Body of pancreas (tissue), 4 donors: ENCODE data around the gene STX1B. TPM values are rescaled to one million over a fixed set of nuclear protein-coding genes. Genes with fewer than 3 reads are reported as not detected.
A peak's percentile ranks its signal among the peaks of the same experiment; 100 is the strongest.

ENCODE experiments used
- ATAC-seq: fragments of 150-250 bp; one replicate; pipeline ENCODE4 v1.9.1; 2016
- DNase-seq, 4 donors: peaks; one replicate each; pipeline ENCODE4 v3.0.0-alpha.2; 2019
- H3K27ac ChIP-seq, 4 donors: fragments of 200-600 bp; sonication (generic); 1 replicate in 3 of 4; 2 replicates in 1 of 4; pipeline versions ENCODE4 v1.5.1 to v1.6.1; 2016 to 2019; ENCODE audit warnings: mild to moderate bottlenecking in 1 of 4, mixed read lengths in 1 of 4, moderate library complexity in 1 of 4
- H3K27me3 ChIP-seq, 2 donors: fragments of 200-600 bp; sonication (generic); one replicate each; pipeline ENCODE4 v1.6.0; 2016; ENCODE audit warnings: mild to moderate bottlenecking in 1 of 2
- H3K36me3 ChIP-seq, 2 donors: fragments of 200-600 bp; sonication (generic); replicated peaks in 1 of 2; 2 replicates each; pipeline ENCODE4 v1.5.1; 2016; ENCODE audit warnings: low read depth in 2 of 2; ENCODE audit not compliant: insufficient read depth in 1 of 2
- H3K4me1 ChIP-seq: fragments of 200-600 bp; sonication (generic); one replicate; pipeline ENCODE4 v1.6.0; 2016
- H3K4me3 ChIP-seq, 2 donors: fragments of 200-600 bp; sonication (generic); 1 replicate in 1 of 2; 2 replicates in 1 of 2; pipeline ENCODE4 v1.5.1; 2016 to 2019
- H3K9me3 ChIP-seq, 3 donors: fragments of 200-600 bp; sonication (generic); 1 replicate in 2 of 3; 2 replicates in 1 of 3; pipeline ENCODE4 v1.5.1; 2016
- POLR2A ChIP-seq, 3 donors: fragments of 450-650 bp; IDR thresholded peaks; one replicate each; pipeline ENCODE4 v1.6.1; 2016; ENCODE audit warnings: antibody characterized with exemption in 3 of 3, mild to moderate bottlenecking in 2 of 3
- WGBS, 2 donors: methylation state at CpG; one replicate each; pipeline ENCODE4 v1.1.5; 2017; 5-methylcytosine and 5-hydroxymethylcytosine counted together
- intact Hi-C: fragments of 100-400 bp; cut with DNase I; formaldehyde crosslinking; loops from one replicate; pipeline ENCODE4 v1.15.1; 2023
- total RNA-seq, 2 donors: library from RNA; depleted of rRNA; stranded (reverse); fragments of >200 nt; gene quantifications; one replicate each; pipeline ENCODE4 v1.1.0, GENCODE V29; 2016
- TF ChIP-seq, protein P1 (sequence below), 7 experiments: fragments of 450-650 bp in 4 of 7; fragments of 200-600 bp in 3 of 7; sonication (generic) in 3 of 7; IDR thresholded peaks; one replicate each; pipeline ENCODE4 v1.5.1; 2016 to 2019; ENCODE audit warnings: antibody characterized with exemption in 7 of 7

STX1B gene
- total RNA-seq, 2 donors from 2014 or later = 0.26 to 0.33 TPM

DNA sequence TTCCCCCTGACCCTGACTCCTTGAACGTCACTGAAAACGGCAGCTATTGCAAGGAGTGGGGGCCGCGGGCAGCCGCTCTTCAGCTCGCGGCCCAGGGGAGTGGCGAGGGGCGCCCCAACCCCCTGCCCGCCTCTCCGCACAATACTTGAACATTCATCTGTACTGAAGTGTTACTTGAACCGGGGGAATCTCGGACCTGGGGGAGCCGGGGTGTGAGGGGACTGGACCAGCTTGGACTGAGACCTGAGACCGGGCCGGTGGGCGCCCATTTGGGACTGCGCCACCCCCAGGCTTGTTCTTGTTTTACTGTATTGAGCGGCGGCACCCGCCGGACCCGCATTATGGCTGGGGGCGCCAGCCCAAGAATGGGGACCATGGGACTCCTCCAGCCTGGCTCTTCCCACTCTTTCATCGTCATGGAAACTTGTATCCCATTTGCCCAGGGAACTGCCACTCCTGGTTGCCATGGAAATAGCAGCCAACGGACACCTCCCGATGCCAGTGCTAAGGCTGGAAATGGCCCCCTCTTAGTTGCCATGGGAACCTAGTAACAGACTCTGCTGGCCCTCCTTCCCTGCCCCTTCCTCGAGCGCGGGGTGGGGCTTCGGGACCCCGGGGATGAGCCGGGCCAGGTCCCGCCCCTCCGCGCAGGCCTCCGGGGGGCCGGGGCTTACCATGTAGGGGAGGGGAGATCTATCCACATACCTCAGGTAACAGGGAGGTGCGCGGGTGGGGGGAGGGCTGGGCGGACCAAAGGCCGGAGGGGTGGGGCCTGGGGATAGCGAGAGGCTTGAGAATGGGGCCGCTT, 62.4 kb downstream of the STX1B start:
- peak; percentile 77 for ATAC-seq
- TF ChIP-seq, protein P1, sequence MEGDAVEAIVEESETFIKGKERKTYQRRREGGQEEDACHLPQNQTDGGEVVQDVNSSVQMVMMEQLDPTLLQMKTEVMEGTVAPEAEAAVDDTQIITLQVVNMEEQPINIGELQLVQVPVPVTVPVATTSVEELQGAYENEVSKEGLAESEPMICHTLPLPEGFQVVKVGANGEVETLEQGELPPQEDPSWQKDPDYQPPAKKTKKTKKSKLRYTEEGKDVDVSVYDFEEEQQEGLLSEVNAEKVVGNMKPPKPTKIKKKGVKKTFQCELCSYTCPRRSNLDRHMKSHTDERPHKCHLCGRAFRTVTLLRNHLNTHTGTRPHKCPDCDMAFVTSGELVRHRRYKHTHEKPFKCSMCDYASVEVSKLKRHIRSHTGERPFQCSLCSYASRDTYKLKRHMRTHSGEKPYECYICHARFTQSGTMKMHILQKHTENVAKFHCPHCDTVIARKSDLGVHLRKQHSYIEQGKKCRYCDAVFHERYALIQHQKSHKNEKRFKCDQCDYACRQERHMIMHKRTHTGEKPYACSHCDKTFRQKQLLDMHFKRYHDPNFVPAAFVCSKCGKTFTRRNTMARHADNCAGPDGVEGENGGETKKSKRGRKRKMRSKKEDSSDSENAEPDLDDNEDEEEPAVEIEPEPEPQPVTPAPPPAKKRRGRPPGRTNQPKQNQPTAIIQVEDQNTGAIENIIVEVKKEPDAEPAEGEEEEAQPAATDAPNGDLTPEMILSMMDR (IDR thresholded peaks at IDR 0.05) = no peak
- TF ChIP-seq POLR2A (IDR thresholded peaks at IDR 0.05) = no peak
- WGBS, 2 donors = 35 to 46% methylated on average over 29 to 43 of the region's 44 CpGs
- H3K27me3 ChIP-seq = no peaks in the 10 kb centered on the region
- peak overlapping the region; percentile 56 to 71 for H3K4me3 ChIP-seq
- H3K36me3 ChIP-seq = no peaks in the 10 kb centered on the region
- intact Hi-C loops = no loop called here
- peak overlapping the region; percentile 53 to 95 (median 79) for H3K27ac ChIP-seq
- peaks cover 25% of the 10 kb centered on the region for H3K4me1 ChIP-seq
- H3K9me3 ChIP-seq = no peaks in the 10 kb centered on the region
- peak; percentile 88 to 95 (median 92) for DNase-seq

DNA sequence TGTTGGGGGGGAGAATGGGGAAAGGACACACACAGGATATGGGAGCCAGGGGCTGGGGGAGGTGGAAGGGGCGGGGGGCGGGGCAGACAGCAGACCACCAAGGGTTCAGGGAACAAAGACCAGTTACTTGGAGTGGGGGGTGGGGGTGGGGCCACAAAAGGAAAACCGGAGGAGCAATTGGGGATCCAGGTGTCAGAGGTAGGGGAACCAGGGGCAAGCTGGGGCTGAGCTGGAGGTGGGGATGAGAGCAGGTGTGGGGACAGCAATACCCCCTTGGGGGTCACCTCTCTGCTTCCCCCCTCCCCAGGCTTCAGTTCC, 62.9 kb downstream of the STX1B start:
- Histone ChIP-seq H3K4me1 (peaks cover 25% of the 10 kb centered on the region), H3K27me3 (no peaks in the 10 kb centered on the region), H3K27ac (peak overlapping the region in 3 of 4 donors; percentile 73 to 95 (median 85)), H3K9me3 (no peaks in the 10 kb centered on the region), H3K4me3 (no peak overlapping the region), H3K36me3 (no peaks in the 10 kb centered on the region)
- no peak for ATAC-seq
- intact Hi-C loops = no loop called here
- DNase-seq = no peak
- TF ChIP-seq, protein P1 (IDR thresholded peaks at IDR 0.05) = no peak
- no peak for TF ChIP-seq POLR2A (IDR thresholded peaks at IDR 0.05)
- 85 to 88% methylated on average over 3 of the region's 3 CpGs for WGBS, 2 donors

DNA sequence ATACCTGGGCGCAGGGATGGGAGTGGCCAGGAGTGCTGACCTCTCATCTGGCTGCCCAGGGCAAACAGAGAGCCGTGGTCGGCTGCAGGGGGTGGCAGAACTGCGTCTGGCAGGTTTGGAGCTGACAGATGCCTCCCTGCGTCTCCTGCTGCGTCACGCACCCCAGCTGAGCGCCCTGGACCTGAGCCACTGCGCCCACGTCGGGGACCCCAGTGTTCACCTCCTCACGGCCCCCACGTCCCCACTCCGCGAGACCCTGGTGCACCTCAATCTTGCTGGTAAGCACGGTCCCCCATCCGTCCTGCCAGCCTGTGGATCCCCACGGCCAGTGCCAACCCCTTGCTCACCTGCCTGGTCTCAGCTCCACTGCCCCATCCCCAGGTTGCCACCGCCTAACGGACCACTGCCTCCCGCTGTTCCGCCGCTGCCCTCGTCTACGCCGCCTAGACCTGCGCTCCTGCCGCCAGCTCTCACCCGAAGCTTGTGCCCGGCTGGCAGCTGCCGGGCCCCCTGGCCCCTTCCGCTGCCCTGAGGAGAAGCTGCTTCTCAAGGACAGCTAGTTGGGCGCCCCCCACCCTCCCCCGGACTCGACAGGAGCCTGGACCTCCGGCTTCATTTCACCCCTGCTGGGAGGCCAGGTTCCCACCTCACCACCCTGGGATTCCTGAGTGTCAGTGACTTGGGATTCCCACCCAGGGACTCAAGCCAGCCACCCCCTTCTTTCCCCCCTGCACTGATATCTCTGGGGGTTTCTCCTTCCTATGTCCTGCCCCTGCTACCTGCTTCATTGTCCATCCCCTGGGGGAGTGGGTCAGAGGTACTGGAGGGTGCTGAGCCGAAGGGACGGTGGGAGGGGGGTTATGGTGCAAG, 63.5 kb downstream of the STX1B start:
- Histone ChIP-seq H3K36me3 (no peaks in the 10 kb centered on the region), H3K27ac (no peak overlapping the region), H3K4me3 (no peak overlapping the region), H3K9me3 (no peaks in the 10 kb centered on the region), H3K27me3 (no peaks in the 10 kb centered on the region), H3K4me1 (peaks cover 29% of the 10 kb centered on the region)
- intact Hi-C loops = no loop called here
- no peak for ATAC-seq
- peak in 1 of 4 donors; percentile 44 for DNase-seq
- WGBS, 2 donors = 88 to 89% methylated on average over 23 to 35 of the region's 38 CpGs
- TF ChIP-seq POLR2A (IDR thresholded peaks at IDR 0.05) = peak in 1 of 3 donors; percentile 20
- TF ChIP-seq, protein P1 (IDR thresholded peaks at IDR 0.05) = no peak

DNA sequence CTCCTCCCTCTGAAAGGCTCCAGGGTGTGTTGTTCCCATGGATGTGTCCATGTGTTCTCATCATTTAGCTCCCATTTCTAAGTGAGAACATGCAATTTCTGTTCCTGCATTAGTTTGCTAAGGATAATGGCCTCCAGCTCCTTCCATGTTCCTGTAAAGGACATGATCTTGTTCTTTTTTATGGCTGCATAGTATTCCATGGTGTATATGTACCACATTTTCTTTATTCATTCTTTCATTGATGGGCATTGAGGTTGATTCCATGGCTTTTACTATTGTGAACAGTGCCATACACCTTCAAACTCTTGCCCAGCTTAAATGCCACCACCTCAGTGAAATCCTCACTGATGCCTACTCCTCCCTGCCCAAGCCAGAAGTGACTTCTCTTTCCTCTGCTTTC, 66.1 kb downstream of the STX1B start:
- ATAC-seq (no peak), DNase-seq (no peak)
- Histone ChIP-seq H3K27me3 (no peaks in the 10 kb centered on the region), H3K27ac (no peak overlapping the region), H3K9me3 (no peaks in the 10 kb centered on the region), H3K36me3 (no peaks in the 10 kb centered on the region), H3K4me1 (peaks cover 12% of the 10 kb centered on the region), H3K4me3 (no peak overlapping the region)
- TF ChIP-seq, protein P1 (IDR thresholded peaks at IDR 0.05) = no peak
- no peak for TF ChIP-seq POLR2A (IDR thresholded peaks at IDR 0.05)
- intact Hi-C loops = no loop called here
